ENCODE results near the gene PIK3R6.
A peak's percentile ranks its signal among the peaks of the same experiment; 100 is the strongest.

The PIK3R6 gene

GRCh38 chr17:8867361-8867981 lies at the start of gene PIK3R6:
Gene PIK3R6, minus strand, starts transcription at chr17:8867674. Its CDS starts 17,880 bp downstream, at chr17:8849794.
- no peak for DNase-seq

GRCh38 chr17:8916466-8916865 lies 49.0 kb upstream of the PIK3R6 start:
- no peak for DNase-seq

- DNase-seq, result no peak
These were observed 47.1 kb upstream of the PIK3R6 start for GRCh38 chr17:8914554-8914953.

GRCh38 chr17:8913879-8914278 lies 46.4 kb upstream of the PIK3R6 start:
- no peak for DNase-seq

GRCh38 chr17:8913091-8913490 lies 45.6 kb upstream of the PIK3R6 start:
- no peak for DNase-seq

- DNase-seq, result no peak
These were observed 44.9 kb upstream of the PIK3R6 start for GRCh38 chr17:8912084-8912981.

- DNase-seq, result no peak
These were observed 43.6 kb upstream of the PIK3R6 start for GRCh38 chr17:8910969-8911604.

- no peak for DNase-seq
These were observed 42.3 kb upstream of the PIK3R6 start for GRCh38 chr17:8909586-8910270.

- DNase-seq, result no peak
These were observed 37.9 kb upstream of the PIK3R6 start for GRCh38 chr17:8905331-8905730.

GRCh38 chr17:8904686-8905085 lies 37.2 kb upstream of the PIK3R6 start:
- no peak for DNase-seq

- DNase-seq, result no peak
These were observed 36.7 kb upstream of the PIK3R6 start for GRCh38 chr17:8904201-8904600.

- no peak for DNase-seq
These were observed 33.4 kb upstream of the PIK3R6 start for GRCh38 chr17:8900626-8901585.

- no peak for DNase-seq
These were observed 32.7 kb upstream of the PIK3R6 start for GRCh38 chr17:8900207-8900606.

GRCh38 chr17:8898636-8899035 lies 31.2 kb upstream of the PIK3R6 start:
- no peak for DNase-seq

- DNase-seq, result no peak
These were observed 30.7 kb upstream of the PIK3R6 start for GRCh38 chr17:8898126-8898525.

GRCh38 chr17:8896641-8897635 lies 29.5 kb upstream of the PIK3R6 start:
- no peak for DNase-seq

- DNase-seq, result no peak
These were observed 28.6 kb upstream of the PIK3R6 start for GRCh38 chr17:8896087-8896486.

- DNase-seq, result peak; percentile 55 to 60
These were observed 27.5 kb upstream of the PIK3R6 start for GRCh38 chr17:8894673-8895578.

- DNase-seq, result no peak
These were observed 26.8 kb upstream of the PIK3R6 start for GRCh38 chr17:8894202-8894671.

All from SHP77 (cell line).